SU-DHL-6 (cell line): Measurements from ENCODE around the gene DHX35.

ENCODE experiments used
- EZH2phosphoT487 ChIP-seq: fragments of 200-600 bp; sonication (generic), shearing (Covaris generic); conservative IDR thresholded peaks from 2 replicates; pipeline ENCODE4 v1.6.1; 2018; ENCODE audit warnings: mild to moderate bottlenecking, antibody characterized with exemption, low read length, moderate library complexity, mixed read lengths
- TF ChIP-seq, protein P1 (sequence below): fragments of 200-600 bp; sonication (generic); IDR thresholded peaks from one replicate; pipeline ENCODE4 v1.5.1; 2017; ENCODE audit warnings: antibody characterized with exemption, mild to moderate bottlenecking, low read length, moderate library complexity; ENCODE audit not compliant: insufficient read depth, poor library complexity, severe bottlenecking

DNA sequence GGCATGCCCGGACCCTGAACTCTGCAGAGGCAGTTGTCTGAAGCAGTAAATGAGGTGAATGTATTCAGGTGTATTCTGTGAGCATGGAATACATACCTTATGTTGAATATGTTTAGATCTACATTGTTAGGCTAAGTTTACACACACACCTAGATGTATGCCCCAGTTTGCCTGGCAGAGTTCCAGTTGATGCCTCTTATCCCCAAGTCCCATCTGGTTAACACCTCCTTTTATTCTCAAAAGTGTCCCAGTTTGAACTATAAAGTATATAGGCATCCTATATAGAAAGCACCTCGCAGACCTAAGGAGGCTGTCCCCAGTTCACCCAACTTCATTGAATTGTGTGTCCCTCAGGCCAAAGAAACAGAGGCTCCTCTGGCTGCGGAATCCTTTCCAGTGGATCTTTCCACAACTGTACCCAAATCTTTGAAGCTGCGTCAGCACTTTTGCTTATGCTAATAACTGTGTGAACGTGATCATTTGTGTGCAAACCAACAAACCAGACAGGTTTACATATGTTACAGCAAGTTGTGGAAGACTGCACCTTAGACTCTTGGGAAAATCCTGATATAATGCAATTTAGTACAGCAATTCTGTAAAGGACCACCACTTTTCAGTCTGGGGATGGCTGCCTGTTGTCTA lies 4.8 kb upstream of the DHX35 start:
- TF ChIP-seq, protein P1, sequence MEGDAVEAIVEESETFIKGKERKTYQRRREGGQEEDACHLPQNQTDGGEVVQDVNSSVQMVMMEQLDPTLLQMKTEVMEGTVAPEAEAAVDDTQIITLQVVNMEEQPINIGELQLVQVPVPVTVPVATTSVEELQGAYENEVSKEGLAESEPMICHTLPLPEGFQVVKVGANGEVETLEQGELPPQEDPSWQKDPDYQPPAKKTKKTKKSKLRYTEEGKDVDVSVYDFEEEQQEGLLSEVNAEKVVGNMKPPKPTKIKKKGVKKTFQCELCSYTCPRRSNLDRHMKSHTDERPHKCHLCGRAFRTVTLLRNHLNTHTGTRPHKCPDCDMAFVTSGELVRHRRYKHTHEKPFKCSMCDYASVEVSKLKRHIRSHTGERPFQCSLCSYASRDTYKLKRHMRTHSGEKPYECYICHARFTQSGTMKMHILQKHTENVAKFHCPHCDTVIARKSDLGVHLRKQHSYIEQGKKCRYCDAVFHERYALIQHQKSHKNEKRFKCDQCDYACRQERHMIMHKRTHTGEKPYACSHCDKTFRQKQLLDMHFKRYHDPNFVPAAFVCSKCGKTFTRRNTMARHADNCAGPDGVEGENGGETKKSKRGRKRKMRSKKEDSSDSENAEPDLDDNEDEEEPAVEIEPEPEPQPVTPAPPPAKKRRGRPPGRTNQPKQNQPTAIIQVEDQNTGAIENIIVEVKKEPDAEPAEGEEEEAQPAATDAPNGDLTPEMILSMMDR = no peak
- TF ChIP-seq EZH2phosphoT487 = no peak
